ENCODE results near the gene OR52A5.

OR52A5 gene

GRCh38 chr11:5115339-5115738 lies 22.8 kb downstream of the OR52A5 start:
- DNase-seq (ENCODE audit: low read depth in 2 of 2): no peak

- no peak for DNase-seq (ENCODE audit: low read depth in 2 of 2)
These were observed 30.9 kb downstream of the OR52A5 start for GRCh38 chr11:5107285-5107684.

- no peak for DNase-seq (ENCODE audit: low read depth in 2 of 2)
These were observed 35.1 kb downstream of the OR52A5 start for GRCh38 chr11:5103066-5103465.

- no peak for DNase-seq (ENCODE audit: low read depth in 2 of 2)
These were observed 35.9 kb downstream of the OR52A5 start for GRCh38 chr11:5102246-5102645.

GRCh38 chr11:5096011-5096410 lies 42.1 kb downstream of the OR52A5 start:
- no peak for DNase-seq (ENCODE audit: low read depth in 2 of 2)

- no peak for DNase-seq (ENCODE audit: low read depth in 2 of 2)
These were observed 45.2 kb downstream of the OR52A5 start for GRCh38 chr11:5092821-5093585.

GRCh38 chr11:5090668-5091067 lies 47.5 kb downstream of the OR52A5 start:
- DNase-seq (ENCODE audit: low read depth in 2 of 2): no peak

GRCh38 chr11:5088556-5088955 lies 49.6 kb downstream of the OR52A5 start:
- no peak for DNase-seq (ENCODE audit: low read depth in 2 of 2)

- no peak for DNase-seq (ENCODE audit: low read depth in 2 of 2)
These were observed 54.6 kb downstream of the OR52A5 start for GRCh38 chr11:5083602-5084001.

GRCh38 chr11:5081405-5081804 lies 56.8 kb downstream of the OR52A5 start:
- no peak for DNase-seq (ENCODE audit: low read depth in 2 of 2)
